K562 (cell line): ENCODE data around the gene MAP3K7. TPM values are rescaled to one million over a fixed set of nuclear protein-coding genes. Genes with fewer than 3 reads are reported as not detected.

Source experiments
- ATAC-seq: fragments of 200-7000 bp; cut with Tn5 transposase; 3 replicates; pipeline ENCODE4 v1.9.1; 2020; ENCODE audit warnings: moderate library complexity
- BruUV-seq: library from RNA; stranded (reverse); fragments of 400-500 nt; replicated peaks from 2 replicates; lab custom pipeline; 2021; lab: Mats Ljungman, UMichigan
- CTCF ChIA-PET: fragments of 300-600 bp; formaldehyde crosslinking; extraction: SDS; loops from one replicate; lab custom pipeline; 2021; ENCODE audit warnings: low intra/inter-chr PET ratio; lab: Yijun Ruan, JAX
- POLR2A ChIA-PET: fragments of 300-600, 350-650 bp; sonication (Branson Sonifier 250); formaldehyde crosslinking; extraction: SDS; loops from one replicate; lab custom pipeline; 2021; ENCODE audit warnings: antibody characterized with exemption, inconsistent platforms; lab: Yijun Ruan, JAX
- DNase-seq, 4 experiments: peaks; one replicate each; pipeline versions ENCODE4 v3.0.0 to v3.0.0-alpha.2; 2011 to 2018; ENCODE audit warnings: low spot score in 3 of 4, mixed read lengths in 3 of 4; ENCODE audit errors: extremely low read depth in 1 of 4
- FAIRE-seq: peaks from 2 replicates; lab custom pipeline; 2011; peaks lifted over from hg19 to GRCh38; lab: Jason Lieb, UNC
- H2AFZ ChIP-seq: 2 replicates; pipeline ENCODE4 v1.6.0; 2011; ENCODE audit warnings: low read depth, low read length, control low read depth, inconsistent platforms
- H3K27ac ChIP-seq: fragments of 200-600 bp; 3 replicates; pipeline ENCODE4 v1.8.0; 2011; ENCODE audit warnings: low read depth, mild to moderate bottlenecking, control low read depth, inconsistent platforms, low read length, moderate library complexity, mixed read lengths; ENCODE audit errors: extremely low read depth
- H3K27me3 ChIP-seq, 2 experiments: fragments of 300-600 bp in 1 of 2; 2 replicates in 1 of 2; 3 replicates in 1 of 2; pipeline versions ENCODE4 v1.6.0 to v1.8.0; 2011; ENCODE audit warnings: inconsistent platforms in 2 of 2, low read length in 2 of 2, mild to moderate bottlenecking in 1 of 2, mixed read lengths in 1 of 2, moderate library complexity in 1 of 2; ENCODE audit not compliant: control insufficient read depth in 2 of 2, insufficient read depth in 2 of 2
- H3K36me3 ChIP-seq: fragments of 300-600 bp; 3 replicates; pipeline ENCODE4 v1.8.0; 2011; ENCODE audit warnings: mild to moderate bottlenecking, low read length, inconsistent platforms; ENCODE audit not compliant: control insufficient read depth, insufficient read depth
- H3K4me1 ChIP-seq, 2 experiments: fragments of 200-600 bp in 1 of 2; replicated peaks in 1 of 2; 2 replicates in 1 of 2; 3 replicates in 1 of 2; pipeline versions ENCODE4 v1.5.1 to v1.8.0; 2011; ENCODE audit warnings: inconsistent platforms in 2 of 2, low read length in 2 of 2, mild to moderate bottlenecking in 1 of 2, mixed read lengths in 1 of 2, moderate library complexity in 1 of 2; ENCODE audit not compliant: control insufficient read depth in 2 of 2, insufficient read depth in 2 of 2
- H3K4me2 ChIP-seq: 2 replicates; pipeline ENCODE4 v1.6.1; 2011; ENCODE audit warnings: low read length, control low read depth, inconsistent platforms, mixed read lengths; ENCODE audit not compliant: insufficient read depth
- H3K4me3 ChIP-seq: fragments of 200-600 bp; sonication (generic), shearing (Covaris generic); 2 replicates; pipeline ENCODE4 v1.5.1; 2016; ENCODE audit warnings: control low read depth, inconsistent platforms
- H3K79me2 ChIP-seq: fragments of 200-600 bp; 3 replicates; pipeline ENCODE4 v1.8.0; 2011; ENCODE audit warnings: low read length, inconsistent platforms; ENCODE audit not compliant: control insufficient read depth, insufficient read depth
- H3K9ac ChIP-seq, 2 experiments: 2 replicates each; pipeline versions ENCODE4 v1.6.0 to v1.6.1; 2011; ENCODE audit warnings: low read depth in 2 of 2, low read length in 2 of 2, control low read depth in 1 of 2, inconsistent platforms in 1 of 2, mild to moderate bottlenecking in 1 of 2, mixed read lengths in 1 of 2; ENCODE audit not compliant: insufficient read depth in 1 of 2
- H3K9me1 ChIP-seq: one replicate; pipeline ENCODE4 v1.6.0; 2011; ENCODE audit warnings: inconsistent platforms, mild to moderate bottlenecking, low read length, moderate library complexity; ENCODE audit not compliant: control insufficient read depth, insufficient read depth
- H3K9me3 ChIP-seq: replicated peaks from 2 replicates; pipeline ENCODE4 v1.5.1; 2011; ENCODE audit warnings: low read depth, low read length, inconsistent platforms; ENCODE audit not compliant: control insufficient read depth, insufficient read depth
- H4K20me1 ChIP-seq: replicated peaks from 2 replicates; pipeline ENCODE4 v1.6.1; 2011; ENCODE audit warnings: low read length, inconsistent platforms, mixed read lengths; ENCODE audit not compliant: control insufficient read depth, insufficient read depth
- ETS2 ChIP-seq: IDR thresholded peaks from 2 replicates; pipeline ENCODE4 v1.6.1; 2016; ENCODE audit warnings: borderline replicate concordance, missing genetic modification characterization, mild to moderate bottlenecking, moderate library complexity, missing compliant biosample characterization; ENCODE audit not compliant: poor library complexity, severe bottlenecking
- PTTG1 ChIP-seq: fragments of 450-650 bp; IDR thresholded peaks from 2 replicates; pipeline ENCODE4 v1.6.1; 2016; ENCODE audit warnings: low read depth, mild to moderate bottlenecking, missing genetic modification characterization, missing compliant biosample characterization
- ZNF668 ChIP-seq: fragments of 250-450 bp; sonication (Bioruptor Pico); IDR thresholded peaks from 2 replicates; pipeline ENCODE4 v1.8.0; 2022; ENCODE audit warnings: mild to moderate bottlenecking, inconsistent platforms
- ZNF76 ChIP-seq: fragments of 250-450 bp; sonication (Bioruptor Pico); IDR thresholded peaks from 2 replicates; pipeline ENCODE4 v1.4.0; 2020; ENCODE audit warnings: mild to moderate bottlenecking, moderate library complexity, borderline replicate concordance
- WGBS: fragments of 100-300 bp; shearing (Covaris generic); methylation state at CpG from one replicate; pipeline ENCODE4 v1.1.6; 2016; ENCODE audit warnings: low coverage, mixed read lengths; ENCODE audit not compliant: insufficient coverage; ENCODE audit errors: missing lambda C conversion rate; 5-methylcytosine and 5-hydroxymethylcytosine counted together
- in situ Hi-C: fragments of 300-500 bp; cut with MboI; formaldehyde crosslinking; loops from 4 replicates; pipeline ENCODE4 v1.15.0; 2018; ENCODE audit warnings: inconsistent platforms, mixed read lengths
- intact Hi-C: fragments of 100-400 bp; cut with micrococcal nuclease; formaldehyde crosslinking; loops from 2 replicates; pipeline ENCODE4 v1.14.2; 2022
- polyA plus RNA-seq, 8 experiments: library from polyadenylated mRNA; depleted of rRNA in 4 of 8; stranded (reverse) in 5 of 8; unstranded in 3 of 8; fragments of >200 nt; fragmentation: Nextera tagmentation in 2 of 8; fragmentation: Illumina TruSeq in 1 of 8; extraction: Ambion mirVana in 2 of 8; extraction: Trizol in 1 of 8; gene quantifications; 2 replicates each; pipeline versions ENCODE4 v1.2.1 to v1.2.3, GENCODE V29; 2011 to 2014; ENCODE audit warnings: inconsistent platforms in 1 of 8, missing spikeins in 1 of 8
- total RNA-seq, 7 experiments: library from RNA; depleted of rRNA in 6 of 7; stranded (reverse); fragments of >200 nt in 6 of 7; fragmentation: Illumina TruSeq in 2 of 7; extraction: Trizol in 2 of 7; gene quantifications; 2 replicates each; pipeline versions ENCODE4 v1.2.1 to v1.2.3, GENCODE V29; 2011 to 2021; ENCODE audit warnings: low replicate concordance in 1 of 7
- TF ChIP-seq, protein P1 (sequence below): fragments of 250-450 bp; sonication (Bioruptor Pico); IDR thresholded peaks from 2 replicates; pipeline ENCODE4 v1.8.0; 2022; ENCODE audit warnings: moderate library complexity, mild to moderate bottlenecking, inconsistent platforms
- TF ChIP-seq, protein P2 (sequence below): IDR thresholded peaks from 2 replicates; pipeline ENCODE4 v1.6.1; 2011; ENCODE audit not compliant: insufficient read length; ENCODE audit errors: extremely low read depth

Gene MAP3K7
- total and polyA plus RNA-seq, 9 of the 15 experiments (the other 6 are each of a cell fraction or from before 2014, with no cell fraction given), result 13.4 to 60.9 (median 34.8) TPM

GRCh38 chr6:90536520-90536919 is 50.4 kb downstream of the MAP3K7 start:
- Histone ChIP-seq H2AFZ (no peak overlapping the region), H3K79me2 (no peaks in the 10 kb centered on the region), H3K27me3 (no peaks in the 10 kb centered on the region), H3K4me3 (no peak overlapping the region), H4K20me1 (no peaks in the 10 kb centered on the region), H3K9me3 (no peaks in the 10 kb centered on the region), H3K27ac (no peak overlapping the region), H3K36me3 (peaks cover 31% of the 10 kb centered on the region; the same call in 2 of the 3 replicates), H3K4me2 (no peak overlapping the region), H3K9me1 (no peaks in the 10 kb centered on the region), H3K4me1 (peaks cover 0 to 6% of the 10 kb centered on the region in 2 experiments; a peak in 2 of 5 replicates), H3K9ac (no peak overlapping the region)
- CTCF ChIA-PET, result no interaction called here
- TF ChIP-seq ETS2 (tag) (no peak), ZNF668 (CRISPR knock-in tag) (no peak), ZNF76 (CRISPR knock-in tag) (no peak), PTTG1 (tag) (no peak)
- TF ChIP-seq, protein P1, sequence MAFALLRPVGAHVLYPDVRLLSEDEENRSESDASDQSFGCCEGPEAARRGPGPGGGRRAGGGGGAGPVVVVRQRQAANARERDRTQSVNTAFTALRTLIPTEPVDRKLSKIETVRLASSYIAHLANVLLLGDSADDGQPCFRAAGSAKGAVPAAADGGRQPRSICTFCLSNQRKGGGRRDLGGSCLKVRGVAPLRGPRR (CRISPR knock-in tag), result no peak
- TF ChIP-seq, protein P2, sequence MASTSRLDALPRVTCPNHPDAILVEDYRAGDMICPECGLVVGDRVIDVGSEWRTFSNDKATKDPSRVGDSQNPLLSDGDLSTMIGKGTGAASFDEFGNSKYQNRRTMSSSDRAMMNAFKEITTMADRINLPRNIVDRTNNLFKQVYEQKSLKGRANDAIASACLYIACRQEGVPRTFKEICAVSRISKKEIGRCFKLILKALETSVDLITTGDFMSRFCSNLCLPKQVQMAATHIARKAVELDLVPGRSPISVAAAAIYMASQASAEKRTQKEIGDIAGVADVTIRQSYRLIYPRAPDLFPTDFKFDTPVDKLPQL, result no peak
- in situ Hi-C loops, result no loop called here
- FAIRE-seq, result no peak
- no TSS peak for BruUV-seq
- POLR2A ChIA-PET, result interaction anchor here (1.5 kb wide), 1 partner anchor 11 kb away, joined by 4 read pairs; no protein-coding TSS in a partner anchor
- no peak for DNase-seq
- ATAC-seq, result no peak
- 94% methylated on average over 3 of the region's 4 CpGs for WGBS
- intact Hi-C loops, result no loop called here
